GM15510 (cell line): ENCODE measurements around the gene DDX51.

Source experiments
- POLR2A ChIP-seq: IDR thresholded peaks from 3 replicates; pipeline ENCODE4 v1.6.1; 2011; ENCODE audit warnings: borderline replicate concordance; ENCODE audit not compliant: insufficient read length; ENCODE audit errors: extremely low read depth

DDX51 gene

GRCh38 chr12:132154941-132155770 is 11.0 kb upstream of the DDX51 start:
- TF ChIP-seq POLR2A = no peak

- TF ChIP-seq POLR2A = no peak
These were observed 10.2 kb upstream of the DDX51 start for GRCh38 chr12:132154341-132154761.

GRCh38 chr12:132153501-132154340 is 9.6 kb upstream of the DDX51 start:
- no peak for TF ChIP-seq POLR2A

- TF ChIP-seq POLR2A = no peak
These were observed 8.8 kb upstream of the DDX51 start for GRCh38 chr12:132152953-132153352.

- TF ChIP-seq POLR2A = no peak
These were observed 8.3 kb upstream of the DDX51 start for GRCh38 chr12:132152411-132152821.

GRCh38 chr12:132151766-132152410 is 7.8 kb upstream of the DDX51 start:
- no peak for TF ChIP-seq POLR2A

- TF ChIP-seq POLR2A = no peak
These were observed 7.1 kb upstream of the DDX51 start for GRCh38 chr12:132151145-132151765.

GRCh38 chr12:132150780-132151144 is 6.6 kb upstream of the DDX51 start:
- TF ChIP-seq POLR2A = no peak

- no peak for TF ChIP-seq POLR2A
These were observed 4.4 kb upstream of the DDX51 start for GRCh38 chr12:132148368-132149045.

GRCh38 chr12:132147423-132148367 is 3.6 kb upstream of the DDX51 start:
- no peak for TF ChIP-seq POLR2A

GRCh38 chr12:132146772-132147422 is 2.8 kb upstream of the DDX51 start:
- no peak for TF ChIP-seq POLR2A

- no peak for TF ChIP-seq POLR2A
These were observed 2.0 kb upstream of the DDX51 start for GRCh38 chr12:132146098-132146497.

GRCh38 chr12:132145334-132145733 is 1.2 kb upstream of the DDX51 start:
- no peak for TF ChIP-seq POLR2A

- no peak for TF ChIP-seq POLR2A
These were observed 670 bp upstream of the DDX51 start for GRCh38 chr12:132144810-132145168.
